Peyer's patch (tissue), 4 donors: Measurements from ENCODE around the gene ANKRD44. TPM values are rescaled to one million over a fixed set of nuclear protein-coding genes. Genes with fewer than 3 reads are reported as not detected.

Source experiments
- DNase-seq, 3 donors: peaks; one replicate each; pipeline ENCODE4 v3.0.0-alpha.2; 2017 to 2019
- H3K27ac ChIP-seq, 4 donors: fragments of 200-600 bp; sonication (generic); one replicate each; pipeline ENCODE4 v1.5.1; 2016 to 2019
- H3K27me3 ChIP-seq, 2 donors: fragments of 200-600 bp; sonication (generic); one replicate each; pipeline ENCODE4 v1.5.1; 2019
- H3K36me3 ChIP-seq, 3 donors: fragments of 200-600 bp; sonication (generic); one replicate each; pipeline ENCODE4 v1.5.1; 2016 to 2019
- H3K4me1 ChIP-seq, 4 donors: fragments of 200-600 bp; sonication (generic); one replicate each; pipeline ENCODE4 v1.5.1; 2016 to 2019
- H3K4me3 ChIP-seq, 4 donors: fragments of 200-600 bp; sonication (generic); 1 replicate in 3 of 4; 2 replicates in 1 of 4; pipeline ENCODE4 v1.5.1; 2016 to 2019; ENCODE audit warnings: mild to moderate bottlenecking in 1 of 4
- H3K9me3 ChIP-seq, 4 donors: fragments of 200-600 bp; sonication (generic); one replicate each; pipeline ENCODE4 v1.5.1; 2016 to 2019; ENCODE audit warnings: mild to moderate bottlenecking in 1 of 4
- CTCF ChIP-seq, 6 experiments: fragments of 450-650 bp in 4 of 6; fragments of 200-600 bp in 2 of 6; sonication (generic) in 1 of 6; IDR thresholded peaks; one replicate each; pipeline ENCODE4 v1.5.1; 2017 to 2019; ENCODE audit warnings: antibody characterized with exemption in 6 of 6, mild to moderate bottlenecking in 3 of 6, moderate library complexity in 1 of 6
- POLR2A ChIP-seq, 2 donors: fragments of 450-650 bp; IDR thresholded peaks; one replicate each; pipeline ENCODE4 v1.5.1; 2017; ENCODE audit warnings: antibody characterized with exemption in 2 of 2, mild to moderate bottlenecking in 2 of 2, moderate library complexity in 2 of 2
- total RNA-seq, 4 donors: library from RNA; depleted of rRNA; stranded (reverse); fragments of >200 nt; gene quantifications; one replicate each; pipeline ENCODE4 v1.1.0, GENCODE V29; 2016

The ANKRD44 gene
- total RNA-seq, 4 donors from 2014 or later, result 24.8 to 215 (median 32.0) TPM

- Histone ChIP-seq H3K4me1 (peaks cover 0 to 9% (median 2%) of the 10 kb centered on the region in 4 donors), H3K9me3 (no peaks in the 10 kb centered on the region), H3K4me3 (no peak overlapping the region), H3K36me3 (no peaks in the 10 kb centered on the region), H3K27ac (peak overlapping the region; percentile 47 to 73 (median 56)), H3K27me3 (no peaks in the 10 kb centered on the region)
- no peak for TF ChIP-seq POLR2A (IDR thresholded peaks at IDR 0.05)
- no peak for TF ChIP-seq CTCF (IDR thresholded peaks at IDR 0.05)
- DNase-seq, result peak in 2 of 3 donors; percentile 45 to 78
These were observed 23.6 kb downstream of the ANKRD44 start for GRCh38 chr2:197286805-197287595.

GRCh38 chr2:197285361-197285760 is 25.2 kb downstream of the ANKRD44 start:
- TF ChIP-seq CTCF (IDR thresholded peaks at IDR 0.05), result no peak
- Histone ChIP-seq H3K27ac (no peak overlapping the region), H3K36me3 (no peaks in the 10 kb centered on the region), H3K9me3 (no peaks in the 10 kb centered on the region), H3K4me1 (peaks cover 0 to 10% (median 2%) of the 10 kb centered on the region in 4 donors), H3K4me3 (no peak overlapping the region), H3K27me3 (no peaks in the 10 kb centered on the region)
- no peak for DNase-seq

- no peaks in the 10 kb centered on the region for H3K27me3 ChIP-seq
- no peak for DNase-seq
- no peak overlapping the region for H3K4me3 ChIP-seq
- no peaks in the 10 kb centered on the region for H3K9me3 ChIP-seq
- H3K27ac ChIP-seq, result no peak overlapping the region
- no peaks in the 10 kb centered on the region for H3K36me3 ChIP-seq
- no peak for TF ChIP-seq POLR2A (IDR thresholded peaks at IDR 0.05)
- no peak for TF ChIP-seq CTCF (IDR thresholded peaks at IDR 0.05)
- peaks cover 0 to 13% (median 2%) of the 10 kb centered on the region in 4 donors for H3K4me1 ChIP-seq
These were observed 25.6 kb downstream of the ANKRD44 start for GRCh38 chr2:197284956-197285355.

GRCh38 chr2:197281421-197281820 is 29.2 kb downstream of the ANKRD44 start:
- TF ChIP-seq CTCF (IDR thresholded peaks at IDR 0.05) (no peak), POLR2A (IDR thresholded peaks at IDR 0.05) (no peak)
- Histone ChIP-seq H3K27me3 (no peaks in the 10 kb centered on the region), H3K27ac (no peak overlapping the region), H3K9me3 (no peaks in the 10 kb centered on the region), H3K4me1 (peaks cover 0 to 13% (median 0%) of the 10 kb centered on the region in 4 donors), H3K36me3 (no peaks in the 10 kb centered on the region), H3K4me3 (no peak overlapping the region)
- DNase-seq, result no peak

GRCh38 chr2:197280015-197280702 is 30.4 kb downstream of the ANKRD44 start:
- H3K27ac ChIP-seq, result peak overlapping the region in 1 of 4 donors; percentile 2
- peaks cover 0 to 7% (median 0%) of the 10 kb centered on the region in 4 donors for H3K4me1 ChIP-seq
- H3K36me3 ChIP-seq, result no peaks in the 10 kb centered on the region
- no peaks in the 10 kb centered on the region for H3K9me3 ChIP-seq
- H3K4me3 ChIP-seq, result no peak overlapping the region
- no peak for DNase-seq
- no peak for TF ChIP-seq CTCF (IDR thresholded peaks at IDR 0.05)
- no peak for TF ChIP-seq POLR2A (IDR thresholded peaks at IDR 0.05)
- H3K27me3 ChIP-seq, result no peaks in the 10 kb centered on the region
